Nephron (organoid): ENCODE data around the gene PROK1.
A peak's percentile ranks its signal among the peaks of the same experiment; 100 is the strongest.
"Not testable (repeated sequence)": the region's sequence is repeated elsewhere in the genome, so short reads cannot be mapped to it uniquely, and the experiment has no call there.

Experiments used
- H3K27ac Mint-ChIP-seq, 3 experiments: 2 replicates each; pipeline ENCODE4 v1.8.0; 2020; ENCODE audit warnings: mixed read lengths in 3 of 3, mild to moderate bottlenecking in 2 of 3, moderate library complexity in 1 of 3
- H3K27me3 Mint-ChIP-seq: 2 replicates; pipeline ENCODE4 v1.8.0; 2021; ENCODE audit warnings: low read depth, mild to moderate bottlenecking, moderate library complexity, mixed read lengths
- H3K36me3 Mint-ChIP-seq: 2 replicates; pipeline ENCODE4 v1.8.0; 2020; ENCODE audit warnings: low read depth, mixed read lengths
- H3K4me1 Mint-ChIP-seq: 2 replicates; pipeline ENCODE4 v1.8.0; 2020; ENCODE audit warnings: mixed read lengths
- H3K4me3 Mint-ChIP-seq, 3 experiments: 2 replicates each; pipeline ENCODE4 v1.8.0; 2020; ENCODE audit warnings: mild to moderate bottlenecking in 3 of 3, mixed read lengths in 3 of 3, moderate library complexity in 2 of 3
- H3K9me3 Mint-ChIP-seq: 2 replicates; pipeline ENCODE4 v1.8.0; 2020; ENCODE audit warnings: mixed read lengths
- CTCF ChIP-seq, 3 experiments: fragments of 200-600 bp; sonication (generic); IDR thresholded peaks; one replicate each; pipeline ENCODE4 v1.5.0; 2021; ENCODE audit warnings: antibody characterized with exemption in 3 of 3; ENCODE audit not compliant: unreplicated experiment in 3 of 3

Gene PROK1

GRCh38 chr1:110430366-110430765, 20.6 kb upstream of the PROK1 start:
- TF ChIP-seq CTCF (IDR thresholded peaks at IDR 0.05; ENCODE audit: unreplicated experiment in 3 of 3), result no peak
- H3K4me1 Mint-ChIP-seq, result peaks cover 6% of the 10 kb centered on the region
- H3K9me3 Mint-ChIP-seq, result no peaks in the 10 kb centered on the region
- H3K27ac Mint-ChIP-seq, result no peak overlapping the region
- no peak overlapping the region for H3K4me3 Mint-ChIP-seq
- H3K36me3 Mint-ChIP-seq, result no peaks in the 10 kb centered on the region
- H3K27me3 Mint-ChIP-seq, result peaks cover 14% of the 10 kb centered on the region

DNA sequence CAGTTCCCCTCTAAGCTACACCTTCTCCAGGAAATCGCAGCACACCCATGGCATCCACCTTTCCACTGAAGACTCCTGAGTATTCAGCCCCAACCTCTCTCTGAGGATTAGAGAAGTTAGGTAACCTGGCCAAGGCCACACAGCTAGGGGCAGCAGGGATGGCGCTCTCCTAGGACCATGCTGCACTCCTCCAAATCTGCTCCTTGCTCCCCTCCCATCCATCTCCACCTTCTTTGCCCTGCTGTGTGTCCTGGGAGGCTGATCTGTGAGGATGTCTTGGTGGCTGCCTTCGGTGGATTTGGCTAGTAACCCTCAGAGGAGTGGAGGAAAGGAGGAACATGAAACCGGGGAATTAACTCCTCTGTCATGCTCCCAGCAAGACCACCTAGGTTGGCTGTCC, 20.0 kb upstream of the PROK1 start:
- Mint-ChIP-seq H3K27me3 (peaks cover 14% of the 10 kb centered on the region), H3K36me3 (no peaks in the 10 kb centered on the region), H3K9me3 (no peaks in the 10 kb centered on the region), H3K4me3 (no peak overlapping the region), H3K4me1 (peaks cover 4% of the 10 kb centered on the region), H3K27ac (no peak overlapping the region)
- TF ChIP-seq CTCF (IDR thresholded peaks at IDR 0.05; ENCODE audit: unreplicated experiment in 3 of 3), result no peak

DNA sequence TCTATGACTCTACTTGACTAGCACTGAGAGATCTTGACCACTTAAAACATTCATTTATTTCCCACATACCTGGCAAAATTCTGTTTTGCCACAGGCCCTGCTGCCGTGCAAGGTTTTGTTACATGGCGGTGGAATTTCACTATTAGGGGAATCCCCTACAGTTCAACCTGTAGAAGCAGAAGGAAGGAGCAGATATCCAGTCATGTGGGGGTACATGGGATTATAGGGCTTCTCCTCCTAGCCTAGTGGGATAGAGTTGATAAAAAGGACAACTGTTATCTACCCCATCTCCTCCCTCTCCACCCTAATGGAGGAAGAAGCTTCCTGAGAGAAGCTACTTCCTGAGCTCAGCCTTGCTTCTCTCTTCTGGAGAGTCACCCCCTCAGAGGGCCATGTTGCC, 17.7 kb upstream of the PROK1 start:
- H3K9me3 Mint-ChIP-seq, result no peaks in the 10 kb centered on the region
- peaks cover 18% of the 10 kb centered on the region for H3K4me1 Mint-ChIP-seq
- no peak overlapping the region for H3K27ac Mint-ChIP-seq
- no peaks in the 10 kb centered on the region for H3K36me3 Mint-ChIP-seq
- peaks cover 15% of the 10 kb centered on the region for H3K27me3 Mint-ChIP-seq
- no peak for TF ChIP-seq CTCF (IDR thresholded peaks at IDR 0.05; ENCODE audit: unreplicated experiment in 3 of 3)
- H3K4me3 Mint-ChIP-seq, result no peak overlapping the region

GRCh38 chr1:110433803-110434202, 17.1 kb upstream of the PROK1 start:
- H3K4me1 Mint-ChIP-seq, result peaks cover 23% of the 10 kb centered on the region
- no peaks in the 10 kb centered on the region for H3K36me3 Mint-ChIP-seq
- H3K4me3 Mint-ChIP-seq, result no peak overlapping the region
- no peaks in the 10 kb centered on the region for H3K9me3 Mint-ChIP-seq
- H3K27ac Mint-ChIP-seq, result no peak overlapping the region
- H3K27me3 Mint-ChIP-seq, result peaks cover 15% of the 10 kb centered on the region
- no peak for TF ChIP-seq CTCF (IDR thresholded peaks at IDR 0.05; ENCODE audit: unreplicated experiment in 3 of 3)

DNA sequence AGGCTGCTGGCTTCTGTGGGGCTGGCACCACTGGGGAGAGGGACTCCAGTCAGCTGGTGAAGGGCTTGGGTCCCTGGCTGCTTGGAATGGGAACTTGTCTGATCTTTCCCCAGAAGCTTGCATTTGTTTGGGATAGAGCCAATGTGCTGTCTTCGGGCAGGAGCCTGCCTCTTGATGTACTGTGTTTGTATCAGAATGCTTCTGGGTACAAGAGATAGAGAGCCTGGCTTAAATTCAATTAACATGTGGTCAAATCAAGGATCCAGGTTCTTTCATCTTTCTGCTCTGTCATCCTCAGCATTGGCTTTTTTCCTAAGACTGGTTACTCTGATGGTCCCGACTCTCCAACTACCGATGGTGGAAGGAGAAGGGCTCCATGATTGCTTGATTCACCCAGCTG, 16.0 kb upstream of the PROK1 start:
- H3K9me3 Mint-ChIP-seq, result no peaks in the 10 kb centered on the region
- H3K27me3 Mint-ChIP-seq, result peaks cover 14% of the 10 kb centered on the region
- no peak for TF ChIP-seq CTCF (IDR thresholded peaks at IDR 0.05; ENCODE audit: unreplicated experiment in 3 of 3)
- H3K4me1 Mint-ChIP-seq, result peaks cover 34% of the 10 kb centered on the region
- no peaks in the 10 kb centered on the region for H3K36me3 Mint-ChIP-seq
- H3K27ac Mint-ChIP-seq, result no peak overlapping the region
- no peak overlapping the region for H3K4me3 Mint-ChIP-seq

DNA sequence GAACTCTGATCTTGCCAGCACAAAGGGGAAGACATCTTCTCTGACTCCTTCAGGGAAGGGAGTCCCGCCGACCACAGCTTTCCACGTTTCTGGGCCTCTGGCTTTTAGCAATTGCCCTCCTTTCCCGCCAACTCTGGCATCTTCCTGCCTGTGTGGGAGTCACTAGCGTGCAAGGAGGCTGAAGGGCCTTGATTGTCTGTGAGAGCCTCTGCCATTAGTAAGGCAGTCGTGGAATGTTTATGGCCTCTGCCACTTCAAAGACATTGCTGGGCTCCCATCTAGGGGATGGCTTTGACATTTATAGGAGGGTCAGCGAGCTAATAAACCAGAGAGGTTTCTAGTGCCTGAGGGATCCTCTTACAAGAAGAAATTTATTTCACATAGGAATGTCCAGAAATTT, 14.3 kb upstream of the PROK1 start:
- TF ChIP-seq CTCF (IDR thresholded peaks at IDR 0.05; ENCODE audit: unreplicated experiment in 3 of 3), result no peak
- H3K27ac Mint-ChIP-seq, result peak overlapping the region; percentile 63 to 87 (median 76)
- H3K4me1 Mint-ChIP-seq, result peaks cover 34% of the 10 kb centered on the region
- H3K36me3 Mint-ChIP-seq, result no peaks in the 10 kb centered on the region
- H3K27me3 Mint-ChIP-seq, result peaks cover 8% of the 10 kb centered on the region
- no peak overlapping the region for H3K4me3 Mint-ChIP-seq
- no peaks in the 10 kb centered on the region for H3K9me3 Mint-ChIP-seq

DNA sequence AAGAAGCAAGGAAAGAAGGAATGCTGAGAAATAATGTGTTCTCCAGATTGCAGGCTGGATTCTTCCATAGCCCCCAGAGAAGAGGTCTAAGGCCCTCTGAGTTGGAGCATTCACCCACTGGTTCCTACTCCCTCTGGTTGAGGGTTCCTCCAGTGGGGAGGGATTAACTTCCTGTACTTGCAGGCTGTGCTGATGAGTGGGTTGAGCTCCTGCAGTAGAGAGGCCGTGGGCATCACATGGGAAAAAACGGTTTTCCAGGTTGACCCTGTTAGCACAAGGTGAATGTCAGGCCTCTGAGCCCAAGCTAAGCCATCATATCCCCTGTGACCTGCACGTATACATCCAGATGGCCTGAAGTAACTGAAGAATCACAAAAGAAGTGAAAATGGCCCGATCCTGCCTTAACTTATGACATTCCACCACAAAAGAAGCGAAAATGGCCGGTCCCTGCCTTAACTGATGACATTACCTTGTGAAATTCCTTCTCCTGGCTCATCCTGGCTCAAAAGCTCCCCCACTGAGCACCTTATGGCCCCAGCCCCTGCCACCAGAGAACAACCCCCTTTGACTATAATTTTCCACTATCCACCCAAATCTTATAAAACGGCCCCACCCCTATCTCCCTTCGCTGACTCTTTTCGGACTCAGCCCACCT, 13.2 kb upstream of the PROK1 start:
- not testable (repeated sequence) for H3K9me3 Mint-ChIP-seq, H3K27ac Mint-ChIP-seq, H3K36me3 Mint-ChIP-seq, H3K4me3 Mint-ChIP-seq, H3K27me3 Mint-ChIP-seq
- peaks cover 34% of the 10 kb centered on the region for H3K4me1 Mint-ChIP-seq
